ENCODE results near the gene TMEFF2. TPM values are rescaled to one million over a fixed set of nuclear protein-coding genes. Genes with fewer than 3 reads are reported as not detected.
A peak's percentile ranks its signal among the peaks of the same experiment; 100 is the strongest.
"Not testable (repeated sequence)": the region's sequence is repeated elsewhere in the genome, so short reads cannot be mapped to it uniquely, and the experiment has no call there.

Gene TMEFF2
- total RNA-seq, 1 donor from 2014 or later = 23.9 TPM

GRCh38 chr2:191927319-191927867 is 267.3 kb downstream of the TMEFF2 start:
- peaks cover 9% of the 10 kb centered on the region for H3K36me3 Mint-ChIP-seq (ENCODE audit: unreplicated experiment)
- H3K4me3 Mint-ChIP-seq (ENCODE audit: unreplicated experiment) = no peak overlapping the region
- H3K27me3 Mint-ChIP-seq (ENCODE audit: unreplicated experiment) = peaks cover 1% of the 10 kb centered on the region
- H3K4me1 Mint-ChIP-seq (ENCODE audit: low read depth, unreplicated experiment) = peaks cover 27% of the 10 kb centered on the region
- H3K9me3 Mint-ChIP-seq (ENCODE audit: unreplicated experiment) = peaks cover 5% of the 10 kb centered on the region
- TF ChIP-seq CTCF (IDR thresholded peaks at IDR 0.05; ENCODE audit: partially characterized antibody, unreplicated experiment) = no peak
- H3K27ac Mint-ChIP-seq (ENCODE audit: unreplicated experiment) = peak overlapping the region; percentile 2
- DNase-seq = no peak

- H3K27ac Mint-ChIP-seq (ENCODE audit: unreplicated experiment) = no peak overlapping the region
- H3K36me3 Mint-ChIP-seq (ENCODE audit: unreplicated experiment) = peaks cover 9% of the 10 kb centered on the region
- H3K9me3 Mint-ChIP-seq (ENCODE audit: unreplicated experiment) = peaks cover 5% of the 10 kb centered on the region
- H3K27me3 Mint-ChIP-seq (ENCODE audit: unreplicated experiment) = peaks cover 1% of the 10 kb centered on the region
- no peak overlapping the region for H3K4me3 Mint-ChIP-seq (ENCODE audit: unreplicated experiment)
- no peak for TF ChIP-seq CTCF (IDR thresholded peaks at IDR 0.05; ENCODE audit: partially characterized antibody, unreplicated experiment)
- peaks cover 25% of the 10 kb centered on the region for H3K4me1 Mint-ChIP-seq (ENCODE audit: low read depth, unreplicated experiment)
- no peak for DNase-seq
Observed at GRCh38 chr2:191926671-191927070, 268.1 kb downstream of the TMEFF2 start.

GRCh38 chr2:191923652-191923997 is 271.1 kb downstream of the TMEFF2 start:
- DNase-seq = no peak
- Mint-ChIP-seq H3K9me3 (ENCODE audit: unreplicated experiment) (peaks cover 5% of the 10 kb centered on the region), H3K4me1 (ENCODE audit: low read depth, unreplicated experiment) (peaks cover 20% of the 10 kb centered on the region), H3K4me3 (ENCODE audit: unreplicated experiment) (no peak overlapping the region), H3K27me3 (ENCODE audit: unreplicated experiment) (peaks cover 1% of the 10 kb centered on the region), H3K27ac (ENCODE audit: unreplicated experiment) (no peak overlapping the region), H3K36me3 (ENCODE audit: unreplicated experiment) (peaks cover 9% of the 10 kb centered on the region)
- TF ChIP-seq CTCF (IDR thresholded peaks at IDR 0.05; ENCODE audit: partially characterized antibody, unreplicated experiment) = no peak

- H3K27me3 Mint-ChIP-seq (ENCODE audit: unreplicated experiment) = peaks cover 1% of the 10 kb centered on the region
- peaks cover 22% of the 10 kb centered on the region for H3K4me1 Mint-ChIP-seq (ENCODE audit: low read depth, unreplicated experiment)
- H3K9me3 Mint-ChIP-seq (ENCODE audit: unreplicated experiment) = peaks cover 6% of the 10 kb centered on the region
- H3K27ac Mint-ChIP-seq (ENCODE audit: unreplicated experiment) = no peak overlapping the region
- H3K36me3 Mint-ChIP-seq (ENCODE audit: unreplicated experiment) = peaks cover 9% of the 10 kb centered on the region
- no peak for DNase-seq
- TF ChIP-seq CTCF (IDR thresholded peaks at IDR 0.05; ENCODE audit: partially characterized antibody, unreplicated experiment) = no peak
- no peak overlapping the region for H3K4me3 Mint-ChIP-seq (ENCODE audit: unreplicated experiment)
Observed at GRCh38 chr2:191922736-191923651, 271.7 kb downstream of the TMEFF2 start.

- not testable (repeated sequence) for H3K36me3 Mint-ChIP-seq (ENCODE audit: unreplicated experiment); H3K27ac Mint-ChIP-seq (ENCODE audit: unreplicated experiment); H3K9me3 Mint-ChIP-seq (ENCODE audit: unreplicated experiment); DNase-seq; H3K4me3 Mint-ChIP-seq (ENCODE audit: unreplicated experiment); H3K27me3 Mint-ChIP-seq (ENCODE audit: unreplicated experiment)
- H3K4me1 Mint-ChIP-seq (ENCODE audit: low read depth, unreplicated experiment) = peaks cover 21% of the 10 kb centered on the region
Observed at GRCh38 chr2:191921650-191922049, 273.1 kb downstream of the TMEFF2 start.

All from glutamatergic neuron (in vitro differentiated cells).